ENCODE measurements around the gene ATF7. TPM values are rescaled to one million over a fixed set of nuclear protein-coding genes. Genes with fewer than 3 reads are reported as not detected.

Gene ATF7
- total and polyA plus RNA-seq, 2 donors (not counting 1 experiment from before 2014, with no cell fraction given), result 15.7 to 42.2 TPM

GRCh38 chr12:53631721-53632120, 5.5 kb upstream of the ATF7 start:
- Histone ChIP-seq H2AFZ (ENCODE audit: insufficient read depth, low read depth, low read length, poor library complexity, severe bottlenecking) (no peak overlapping the region), H4K20me1 (ENCODE audit: control insufficient read depth, insufficient read depth, low read length, poor library complexity, severe bottlenecking) (no peaks in the 10 kb centered on the region), H3K4me1 (ENCODE audit: control insufficient read depth in 2 of 2, insufficient read depth in 2 of 2, low read length in 2 of 2) (peaks cover 5% of the 10 kb centered on the region in 2 donors), H3K27ac (ENCODE audit: low read length in 2 of 2) (no peak overlapping the region), H3K36me3 (replicated peaks in 1 of 2; ENCODE audit: control extremely low read depth in 1 of 2, control insufficient read depth in 1 of 2, extremely low read depth in 1 of 2, insufficient read depth in 2 of 2, low read length in 1 of 2) (no peaks in the 10 kb centered on the region), H3K27me3 (replicated peaks in 1 of 4; ENCODE audit: control extremely low read depth in 1 of 4, control insufficient read depth in 3 of 4, insufficient read depth in 4 of 4, low read length in 3 of 4) (no peaks in the 10 kb centered on the region), H3K9ac (ENCODE audit: low read length) (no peak overlapping the region), H3K4me2 (replicated peaks; ENCODE audit: low read depth, low read length, poor library complexity, severe bottlenecking) (no peak overlapping the region), H3K79me2 (ENCODE audit: control insufficient read depth, insufficient read depth, low read length) (no peaks in the 10 kb centered on the region), H3K9me3 (ENCODE audit: control extremely low read depth in 1 of 3, control insufficient read depth in 2 of 3, insufficient read depth in 1 of 3, low read length in 2 of 3) (no peaks in the 10 kb centered on the region), H3K4me3 (ENCODE audit: control extremely low read depth in 1 of 5, extremely low read depth in 1 of 5, insufficient read depth in 1 of 5, low read depth in 2 of 5, low read length in 4 of 5) (no peak overlapping the region)
- no peak overlapping the region for H3K4me3 Mint-ChIP-seq
- ATAC-seq (ENCODE audit: low read depth) (no peak), DNase-seq (no peak)
- no peak overlapping the region for H3K27ac Mint-ChIP-seq
- intact Hi-C loops (cut with micrococcal nuclease), result no loop called here
- no CpG with 5 or more reads among the region's 1 CpG for WGBS (ENCODE audit: insufficient coverage)
- H3K27me3 Mint-ChIP-seq, result no peaks in the 10 kb centered on the region
- ChIA-PET POLR2A (no interaction called here), CTCF (no interaction called here)
- TF ChIP-seq EZH2 (IDR thresholded peaks at IDR 0.05; ENCODE audit: borderline replicate concordance, insufficient read depth, low read depth, low read length, poor library complexity, severe bottlenecking) (no peak), CTCF (IDR thresholded peaks at IDR 0.05) (no peak)
- H3K9me3 Mint-ChIP-seq (ENCODE audit: insufficient read depth), result no peaks in the 10 kb centered on the region
- peaks cover 5% of the 10 kb centered on the region for H3K4me1 Mint-ChIP-seq

GRCh38 chr12:53627919-53628318, 1.7 kb upstream of the ATF7 start:
- CTCF ChIA-PET, result interaction anchor here (3.3 kb wide), 1 partner anchor 48 kb away, joined by 13 read pairs; the partner anchor contains the start of gene ATP5MC2
- no peak overlapping the region for H3K4me3 Mint-ChIP-seq
- WGBS (ENCODE audit: insufficient coverage), result 100% methylated on average over 4 of the region's 11 CpGs

More at GRCh38 chr12:53627919-53628318, 1.7 kb upstream of the ATF7 start:
- Histone ChIP-seq H3K9ac (ENCODE audit: low read length) (no peak overlapping the region), H3K4me2 (replicated peaks; ENCODE audit: low read depth, low read length, poor library complexity, severe bottlenecking) (no peak overlapping the region), H3K4me3 (ENCODE audit: control extremely low read depth in 1 of 5, extremely low read depth in 1 of 5, insufficient read depth in 1 of 5, low read depth in 2 of 5, low read length in 4 of 5) (no peak overlapping the region), H3K4me1 (ENCODE audit: control insufficient read depth in 2 of 2, insufficient read depth in 2 of 2, low read length in 2 of 2) (peaks cover 24 to 29% of the 10 kb centered on the region in 2 donors), H3K27me3 (replicated peaks in 1 of 4; ENCODE audit: control extremely low read depth in 1 of 4, control insufficient read depth in 3 of 4, insufficient read depth in 4 of 4, low read length in 3 of 4) (no peaks in the 10 kb centered on the region), H3K9me3 (ENCODE audit: control extremely low read depth in 1 of 3, control insufficient read depth in 2 of 3, insufficient read depth in 1 of 3, low read length in 2 of 3) (no peaks in the 10 kb centered on the region), H3K27ac (ENCODE audit: low read length in 2 of 2) (no peak overlapping the region), H2AFZ (ENCODE audit: insufficient read depth, low read depth, low read length, poor library complexity, severe bottlenecking) (no peak overlapping the region), H4K20me1 (ENCODE audit: control insufficient read depth, insufficient read depth, low read length, poor library complexity, severe bottlenecking) (no peaks in the 10 kb centered on the region), H3K79me2 (ENCODE audit: control insufficient read depth, insufficient read depth, low read length) (peaks cover 31% of the 10 kb centered on the region), H3K36me3 (replicated peaks in 1 of 2; ENCODE audit: control extremely low read depth in 1 of 2, control insufficient read depth in 1 of 2, extremely low read depth in 1 of 2, insufficient read depth in 2 of 2, low read length in 1 of 2) (no peaks in the 10 kb centered on the region)
- no peak for TF ChIP-seq CTCF (IDR thresholded peaks at IDR 0.05)
- no peak for TF ChIP-seq EZH2 (IDR thresholded peaks at IDR 0.05; ENCODE audit: borderline replicate concordance, insufficient read depth, low read depth, low read length, poor library complexity, severe bottlenecking)
- Mint-ChIP-seq H3K9me3 (ENCODE audit: insufficient read depth) (no peaks in the 10 kb centered on the region), H3K27me3 (no peaks in the 10 kb centered on the region), H3K27ac (no peak overlapping the region), H3K4me1 (peaks cover 38% of the 10 kb centered on the region)
- POLR2A ChIA-PET, result no interaction called here
- intact Hi-C loops (cut with micrococcal nuclease), result loop anchor here (2.0 to 10.0 kb wide), 4 partner anchors 127 to 331 kb away; partner anchors contain the start of genes AAAS, MYG1, PFDN5 and TARBP2
- no peak for DNase-seq
- ATAC-seq (ENCODE audit: low read depth), result no peak

Measured in B cell (primary cell).